Lower leg skin (tissue), 3 donors: ENCODE data around the gene SNRNP200.

Source experiments
- POLR2A ChIP-seq, 2 donors: fragments of 450-650 bp; IDR thresholded peaks; one replicate each; pipeline ENCODE4 v1.6.1; 2016 to 2017; ENCODE audit warnings: antibody characterized with exemption in 2 of 2, mild to moderate bottlenecking in 1 of 2, moderate library complexity in 1 of 2
- TF ChIP-seq, protein P1 (sequence below), 3 donors: fragments of 450-650 bp; IDR thresholded peaks; one replicate each; pipeline ENCODE4 v1.5.1; 2016; ENCODE audit warnings: antibody characterized with exemption in 3 of 3, mild to moderate bottlenecking in 3 of 3, moderate library complexity in 2 of 3

DNA sequence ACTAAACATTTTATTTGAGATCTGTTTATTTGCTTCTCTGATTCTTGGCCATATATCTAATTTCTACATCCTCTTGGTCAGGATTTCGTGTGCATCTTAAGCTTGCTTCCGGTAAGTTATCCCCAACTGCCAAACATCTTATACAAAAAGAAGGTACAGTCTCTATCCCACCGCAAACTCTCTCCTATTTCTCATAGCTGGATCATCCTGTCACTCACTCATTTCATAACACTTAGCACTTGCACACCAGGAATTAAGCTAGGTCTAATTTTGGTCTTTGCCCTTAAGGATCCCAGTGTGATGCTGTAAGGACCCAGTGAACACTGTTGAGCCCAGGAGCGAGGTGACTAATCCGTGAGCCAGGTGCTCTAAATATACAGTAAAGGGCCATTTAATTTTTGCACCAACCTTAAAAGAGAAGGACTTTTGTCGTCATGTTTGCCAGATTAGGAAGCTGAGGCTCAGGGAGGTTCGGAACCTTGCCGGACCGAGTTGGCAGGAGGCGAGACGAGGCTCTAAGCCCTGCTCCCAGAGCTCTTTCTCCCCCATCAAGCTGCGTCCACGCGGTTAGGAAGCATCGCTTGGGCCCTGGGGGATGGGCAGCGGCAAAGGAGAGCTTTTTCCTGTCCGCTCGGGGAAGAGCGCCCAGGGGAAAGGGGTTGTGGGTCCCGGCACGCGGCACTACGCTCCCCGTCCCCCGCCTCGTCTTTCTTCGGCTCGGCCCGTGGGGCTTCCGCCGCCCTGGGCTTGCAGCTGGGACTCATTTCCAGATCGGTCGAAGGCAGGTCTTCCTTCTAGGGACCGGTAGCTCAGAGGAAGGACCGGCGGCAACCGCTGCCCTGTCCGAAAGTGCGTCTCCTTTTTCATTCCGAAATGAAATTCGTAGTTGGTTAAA, 15.6 kb upstream of the SNRNP200 start:
- TF ChIP-seq, protein P1, sequence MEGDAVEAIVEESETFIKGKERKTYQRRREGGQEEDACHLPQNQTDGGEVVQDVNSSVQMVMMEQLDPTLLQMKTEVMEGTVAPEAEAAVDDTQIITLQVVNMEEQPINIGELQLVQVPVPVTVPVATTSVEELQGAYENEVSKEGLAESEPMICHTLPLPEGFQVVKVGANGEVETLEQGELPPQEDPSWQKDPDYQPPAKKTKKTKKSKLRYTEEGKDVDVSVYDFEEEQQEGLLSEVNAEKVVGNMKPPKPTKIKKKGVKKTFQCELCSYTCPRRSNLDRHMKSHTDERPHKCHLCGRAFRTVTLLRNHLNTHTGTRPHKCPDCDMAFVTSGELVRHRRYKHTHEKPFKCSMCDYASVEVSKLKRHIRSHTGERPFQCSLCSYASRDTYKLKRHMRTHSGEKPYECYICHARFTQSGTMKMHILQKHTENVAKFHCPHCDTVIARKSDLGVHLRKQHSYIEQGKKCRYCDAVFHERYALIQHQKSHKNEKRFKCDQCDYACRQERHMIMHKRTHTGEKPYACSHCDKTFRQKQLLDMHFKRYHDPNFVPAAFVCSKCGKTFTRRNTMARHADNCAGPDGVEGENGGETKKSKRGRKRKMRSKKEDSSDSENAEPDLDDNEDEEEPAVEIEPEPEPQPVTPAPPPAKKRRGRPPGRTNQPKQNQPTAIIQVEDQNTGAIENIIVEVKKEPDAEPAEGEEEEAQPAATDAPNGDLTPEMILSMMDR (IDR thresholded peaks at IDR 0.05): no peak
- TF ChIP-seq POLR2A (IDR thresholded peaks at IDR 0.05): no peak
